OCI-LY1 (cell line): ENCODE data around the gene PFKP.

Experiments
- CTCF ChIP-seq: fragments of 200-600 bp; sonication (generic), shearing (Covaris generic); IDR thresholded peaks from 2 replicates; pipeline ENCODE4 v1.5.1; 2017; ENCODE audit warnings: mild to moderate bottlenecking, antibody characterized with exemption, low read length, moderate library complexity, mixed read lengths
- EZH2 ChIP-seq: fragments of 200-600 bp; sonication (generic), shearing (Covaris generic); IDR thresholded peaks from 2 replicates; pipeline ENCODE4 v1.8.0; 2017; ENCODE audit warnings: borderline replicate concordance, mixed run types, mild to moderate bottlenecking, antibody characterized with exemption, low read length, moderate library complexity, mixed read lengths

GRCh38 chr10:3090388-3090787 is 23.0 kb downstream of the PFKP start:
- TF ChIP-seq CTCF (no peak), EZH2 (no peak)
